ENCODE results near the gene MMP11.

Gene MMP11

DNA sequence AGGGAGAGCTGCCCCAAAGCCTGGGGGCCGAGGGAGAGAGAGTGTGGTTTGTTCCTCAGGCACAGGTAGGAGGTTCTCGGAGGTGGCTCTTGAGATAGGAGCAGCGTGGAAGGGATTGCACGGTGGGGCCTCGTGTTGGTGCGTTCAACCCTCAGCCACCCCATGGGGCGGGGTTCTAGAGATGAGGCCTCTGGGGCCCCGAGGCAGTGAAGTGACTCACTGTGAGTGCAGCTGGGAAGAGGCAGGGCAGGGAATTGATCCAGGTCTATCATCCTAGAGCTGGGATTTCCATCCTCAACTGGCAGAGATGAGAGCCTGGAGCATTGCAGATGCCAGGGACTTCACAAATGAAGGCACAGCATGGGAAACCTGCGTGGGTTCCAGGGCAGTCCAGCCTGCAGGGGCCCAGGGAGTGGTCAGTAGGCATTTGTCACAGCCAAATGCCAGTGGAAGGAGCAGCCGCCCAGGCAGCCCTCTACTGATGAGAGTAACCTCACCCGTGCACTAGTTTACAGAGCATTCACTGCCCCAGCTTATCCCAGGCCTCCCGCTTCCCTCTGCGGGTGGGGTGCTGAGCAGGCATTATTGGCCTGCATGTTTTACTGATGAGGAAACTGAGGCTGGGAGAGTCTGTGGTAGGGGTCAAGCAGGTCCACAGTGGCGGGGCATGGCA is 9.0 kb downstream of the MMP11 start:
- no peak for DNase-seq

DNA sequence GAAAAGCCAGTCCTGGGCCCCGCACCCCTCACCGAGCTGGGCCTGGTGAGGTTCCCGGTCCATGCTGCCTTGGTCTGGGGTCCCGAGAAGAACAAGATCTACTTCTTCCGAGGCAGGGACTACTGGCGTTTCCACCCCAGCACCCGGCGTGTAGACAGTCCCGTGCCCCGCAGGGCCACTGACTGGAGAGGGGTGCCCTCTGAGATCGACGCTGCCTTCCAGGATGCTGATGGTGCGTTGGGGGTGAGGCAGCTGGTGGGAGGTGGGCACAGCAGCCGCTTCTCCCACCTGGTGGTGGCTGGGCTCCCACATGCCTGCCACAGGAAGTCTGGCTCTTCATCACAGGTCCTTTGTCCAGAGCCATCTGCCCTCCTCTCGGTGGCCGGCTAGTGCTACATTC is 9.6 kb downstream of the MMP11 start:
- no peak for DNase-seq

DNA sequence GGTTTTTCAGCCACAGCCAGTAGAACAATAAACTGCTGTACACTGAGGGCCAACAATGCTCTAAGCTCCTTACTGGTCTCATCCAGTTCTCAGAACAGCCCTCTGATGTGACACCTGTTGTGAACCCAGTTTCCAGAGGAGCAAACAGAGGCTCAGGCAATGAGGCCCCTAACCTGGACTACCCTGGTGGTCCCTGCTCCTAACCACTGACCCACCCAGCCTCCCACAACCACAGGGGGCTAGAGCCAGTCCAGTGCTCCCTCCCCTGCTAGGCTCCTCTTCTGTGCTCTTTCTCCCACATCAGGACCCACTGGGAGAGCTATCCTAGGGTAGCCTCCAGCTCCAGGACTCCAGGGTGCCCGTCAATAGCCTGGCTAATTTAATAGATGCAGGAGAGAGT is 10.1 kb downstream of the MMP11 start:
- no peak for DNase-seq

DNA sequence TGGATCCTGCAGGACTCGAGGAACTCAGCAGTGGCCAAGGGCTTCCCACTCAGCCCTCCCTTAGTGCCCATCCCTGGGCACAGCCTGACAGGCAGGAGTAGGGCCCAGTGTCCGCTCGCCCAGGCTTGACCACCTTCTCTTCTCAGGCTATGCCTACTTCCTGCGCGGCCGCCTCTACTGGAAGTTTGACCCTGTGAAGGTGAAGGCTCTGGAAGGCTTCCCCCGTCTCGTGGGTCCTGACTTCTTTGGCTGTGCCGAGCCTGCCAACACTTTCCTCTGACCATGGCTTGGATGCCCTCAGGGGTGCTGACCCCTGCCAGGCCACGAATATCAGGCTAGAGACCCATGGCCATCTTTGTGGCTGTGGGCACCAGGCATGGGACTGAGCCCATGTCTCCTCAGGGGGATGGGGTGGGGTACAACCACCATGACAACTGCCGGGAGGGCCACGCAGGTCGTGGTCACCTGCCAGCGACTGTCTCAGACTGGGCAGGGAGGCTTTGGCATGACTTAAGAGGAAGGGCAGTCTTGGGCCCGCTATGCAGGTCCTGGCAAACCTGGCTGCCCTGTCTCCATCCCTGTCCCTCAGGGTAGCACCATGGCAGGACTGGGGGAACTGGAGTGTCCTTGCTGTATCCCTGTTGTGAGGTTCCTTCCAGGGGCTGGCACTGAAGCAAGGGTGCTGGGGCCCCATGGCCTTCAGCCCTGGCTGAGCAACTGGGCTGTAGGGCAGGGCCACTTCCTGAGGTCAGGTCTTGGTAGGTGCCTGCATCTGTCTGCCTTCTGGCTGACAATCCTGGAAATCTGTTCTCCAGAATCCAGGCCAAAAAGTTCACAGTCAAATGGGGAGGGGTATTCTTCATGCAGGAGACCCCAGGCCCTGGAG is 10.9 kb downstream of the MMP11 start:
- no peak for DNase-seq

DNA sequence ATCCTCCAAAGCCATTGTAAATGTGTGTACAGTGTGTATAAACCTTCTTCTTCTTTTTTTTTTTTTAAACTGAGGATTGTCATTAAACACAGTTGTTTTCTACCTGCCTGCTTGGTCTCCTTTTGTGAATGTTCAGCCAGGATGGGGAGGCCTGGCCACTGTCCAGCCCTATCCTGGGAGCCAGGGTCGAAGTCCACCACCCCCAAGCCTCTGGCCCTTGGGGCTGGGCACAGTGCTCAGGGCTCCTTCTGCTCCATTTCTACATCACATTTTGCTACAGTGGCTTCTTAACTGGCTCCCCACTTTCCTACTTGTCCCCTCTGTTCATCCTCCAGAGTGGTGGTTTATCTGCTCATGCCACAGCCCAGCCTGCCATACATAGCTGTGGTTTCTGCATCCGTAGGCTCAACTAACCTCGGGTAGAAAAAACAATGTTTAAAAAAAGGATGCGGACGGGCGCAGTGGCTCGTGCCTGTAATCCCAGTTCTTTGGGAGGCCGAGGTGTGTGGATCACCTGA is 11.6 kb downstream of the MMP11 start:
- no peak for DNase-seq

DNA sequence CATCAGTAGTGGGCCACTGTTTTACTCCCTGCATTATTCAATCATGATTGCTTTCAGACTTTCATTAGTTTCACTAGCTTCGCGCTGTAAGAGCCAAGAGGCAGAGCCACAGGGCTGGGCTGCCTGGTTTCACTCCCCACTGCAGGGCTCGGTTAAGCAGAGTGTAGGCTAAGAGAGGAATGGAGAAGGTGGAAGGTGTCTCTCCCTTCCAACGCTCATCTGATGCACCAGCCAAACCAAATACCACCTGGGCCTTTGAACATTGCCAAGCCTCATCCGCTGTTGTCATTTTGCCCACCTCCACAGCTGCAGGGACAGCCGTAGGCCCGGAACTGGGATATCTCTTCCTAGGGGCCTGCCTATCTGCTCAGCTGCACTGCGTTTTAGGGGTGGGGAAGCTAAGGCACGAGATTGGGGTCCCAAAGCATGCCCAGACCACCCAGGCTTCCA is 13.6 kb downstream of the MMP11 start:
- DNase-seq, result no peak

DNA sequence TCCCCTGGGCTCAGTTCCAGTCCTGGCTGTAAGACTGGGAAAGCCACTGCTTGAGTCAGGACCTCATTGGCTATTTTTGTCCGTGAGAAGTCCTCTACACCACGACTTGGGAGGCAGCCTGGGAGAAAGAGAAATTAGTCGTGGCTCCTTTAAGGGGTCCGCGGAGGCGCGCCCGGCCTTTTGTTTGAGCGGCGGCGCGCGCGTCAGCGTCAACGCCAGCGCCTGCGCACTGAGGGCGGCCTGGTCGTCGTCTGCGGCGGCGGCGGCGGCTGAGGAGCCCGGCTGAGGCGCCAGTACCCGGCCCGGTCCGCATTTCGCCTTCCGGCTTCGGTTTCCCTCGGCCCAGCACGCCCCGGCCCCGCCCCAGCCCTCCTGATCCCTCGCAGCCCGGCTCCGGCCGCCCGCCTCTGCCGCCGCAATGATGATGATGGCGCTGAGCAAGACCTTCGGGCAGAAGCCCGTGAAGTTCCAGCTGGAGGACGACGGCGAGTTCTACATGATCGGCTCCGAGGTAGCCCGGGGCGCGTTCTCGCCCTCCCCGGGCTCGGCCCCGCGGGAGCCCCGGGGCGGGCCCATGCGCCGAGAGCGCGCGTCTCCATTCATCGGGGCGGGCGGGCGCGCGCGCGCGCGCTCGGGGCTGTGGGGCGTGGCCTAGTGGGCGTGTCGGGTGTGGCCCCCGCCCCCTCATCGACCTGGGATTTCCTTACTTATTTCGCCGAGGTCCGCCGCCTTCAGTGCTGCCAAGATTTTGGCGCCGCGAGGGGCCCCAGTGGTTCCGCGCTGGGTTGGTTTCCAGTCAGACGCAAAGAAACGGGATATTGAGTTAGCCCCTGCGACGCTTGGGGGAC is 14.3 kb downstream of the MMP11 start, which contains the start of gene SMARCB1:
Gene SMARCB1 (plus strand): TSS at position 215 of the 848 bp plus-strand sequence. CDS start 204 bp downstream, at position 419.
- no peak for DNase-seq

DNA sequence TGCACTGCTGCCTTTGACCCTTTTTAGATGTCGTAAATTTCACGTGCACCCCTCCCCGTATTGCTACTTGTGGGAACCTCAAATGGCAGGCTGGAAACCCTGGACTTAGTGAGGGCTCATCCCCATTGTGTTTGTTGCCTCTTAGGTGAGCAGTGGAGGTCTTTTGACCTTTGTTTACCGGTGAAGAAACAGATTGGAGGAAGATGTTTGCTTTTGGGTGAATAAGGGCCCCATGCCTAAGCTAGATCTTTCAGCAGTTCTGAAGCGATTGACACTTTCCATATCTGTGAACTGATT is 14.9 kb downstream of the MMP11 start:
- DNase-seq, result no peak

DNA sequence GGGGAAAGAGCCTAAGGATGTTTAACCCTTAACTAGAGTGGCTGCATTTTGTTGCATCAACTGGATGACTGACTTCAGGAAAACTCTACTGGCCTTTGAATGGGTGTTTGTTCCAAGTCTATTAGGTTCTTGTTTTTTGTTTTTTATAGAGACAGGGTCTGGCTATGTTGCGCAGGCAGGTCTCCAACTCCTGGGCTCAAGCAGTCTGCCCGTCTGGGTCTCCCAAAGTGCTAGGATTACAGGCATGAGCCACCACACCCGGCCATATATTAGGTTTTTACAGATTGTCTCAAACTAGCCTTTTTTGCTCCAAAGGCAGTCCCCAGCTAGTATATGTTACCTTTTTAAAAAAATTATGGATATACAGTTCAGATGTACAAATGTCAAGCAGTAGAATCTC is 15.3 kb downstream of the MMP11 start:
- DNase-seq, result no peak

DNA sequence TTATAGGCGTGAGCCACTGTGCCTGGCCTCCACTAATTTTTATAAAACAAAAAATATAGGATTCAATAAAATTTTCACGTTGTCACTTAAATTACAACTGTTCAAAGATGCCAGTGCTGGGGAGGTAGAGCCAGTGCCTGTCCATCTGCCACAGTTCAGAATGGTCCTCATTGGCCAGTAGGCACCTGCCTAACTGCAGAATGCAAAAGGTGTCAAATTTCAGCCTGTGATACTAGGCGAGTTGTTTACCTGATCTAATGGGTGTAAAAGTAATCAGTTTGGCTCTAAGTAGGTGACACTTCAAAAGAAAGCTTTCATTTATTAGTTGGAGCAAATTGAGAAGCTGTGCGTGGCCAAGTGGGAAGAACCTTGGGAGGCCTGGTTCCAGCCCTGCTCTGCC is 16.5 kb downstream of the MMP11 start:
- DNase-seq, result no peak

DNA sequence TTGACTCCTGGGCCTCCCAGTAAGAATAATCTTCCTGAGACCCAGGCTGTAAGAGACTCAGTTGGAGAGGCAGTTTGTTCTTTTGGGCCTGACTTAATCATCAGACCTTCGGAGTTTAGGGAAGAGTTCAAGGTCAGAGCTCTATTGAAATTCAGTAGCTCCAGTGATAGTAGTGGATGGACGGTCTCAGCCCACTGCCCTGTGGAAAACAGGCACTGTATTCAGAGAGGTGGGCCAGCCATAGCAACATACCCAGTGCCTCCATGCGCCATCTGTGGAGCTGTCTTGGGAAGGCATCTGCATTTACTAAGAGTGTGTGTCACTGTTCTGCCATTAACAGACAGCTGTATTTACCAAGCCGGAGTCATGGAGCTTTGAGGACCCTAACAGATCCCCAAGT is 17.0 kb downstream of the MMP11 start:
- DNase-seq, result no peak

DNA sequence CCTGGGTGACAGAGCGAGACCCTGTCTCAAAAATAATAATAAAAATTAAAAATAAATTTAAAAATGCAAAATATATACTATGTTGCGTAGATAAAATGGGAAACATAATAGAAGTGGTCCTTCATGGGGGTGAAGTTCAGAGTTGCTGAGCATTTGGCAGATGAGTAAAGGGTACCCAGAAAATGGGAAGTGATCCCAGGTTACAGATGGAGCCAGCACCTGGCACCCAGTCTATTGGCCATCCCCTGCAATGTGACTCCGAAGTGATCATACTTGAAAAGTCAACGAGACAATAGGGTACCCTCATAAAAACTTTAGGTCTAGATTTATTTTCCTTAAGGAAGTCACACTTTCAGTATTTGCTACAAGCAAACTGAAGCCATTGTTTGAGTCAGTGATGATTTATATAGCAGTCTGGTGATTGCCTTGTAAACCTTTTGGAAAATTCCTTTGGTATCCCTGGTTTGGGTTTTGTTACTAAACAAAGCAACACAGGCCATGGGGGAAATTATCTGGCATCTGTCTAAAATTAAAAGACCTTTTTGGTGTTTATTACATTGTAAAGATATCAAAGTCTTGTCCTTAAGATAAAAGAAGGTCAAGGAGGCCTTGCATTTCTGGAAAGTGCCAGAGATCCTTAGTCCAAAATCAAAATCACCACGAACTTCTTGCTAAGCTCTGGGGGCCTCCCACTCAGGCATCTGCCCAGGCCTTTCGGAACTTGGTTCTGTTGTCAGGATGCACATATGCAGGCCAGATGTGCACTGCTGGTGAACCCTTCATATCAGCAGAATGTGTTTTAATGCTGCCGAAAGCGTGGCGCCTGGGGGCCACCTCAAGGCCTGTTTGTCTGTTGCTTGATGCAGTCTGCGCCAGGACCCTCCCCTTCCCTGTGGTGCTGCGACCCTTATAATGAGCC is 18.4 kb downstream of the MMP11 start:
- no peak for DNase-seq

DNA sequence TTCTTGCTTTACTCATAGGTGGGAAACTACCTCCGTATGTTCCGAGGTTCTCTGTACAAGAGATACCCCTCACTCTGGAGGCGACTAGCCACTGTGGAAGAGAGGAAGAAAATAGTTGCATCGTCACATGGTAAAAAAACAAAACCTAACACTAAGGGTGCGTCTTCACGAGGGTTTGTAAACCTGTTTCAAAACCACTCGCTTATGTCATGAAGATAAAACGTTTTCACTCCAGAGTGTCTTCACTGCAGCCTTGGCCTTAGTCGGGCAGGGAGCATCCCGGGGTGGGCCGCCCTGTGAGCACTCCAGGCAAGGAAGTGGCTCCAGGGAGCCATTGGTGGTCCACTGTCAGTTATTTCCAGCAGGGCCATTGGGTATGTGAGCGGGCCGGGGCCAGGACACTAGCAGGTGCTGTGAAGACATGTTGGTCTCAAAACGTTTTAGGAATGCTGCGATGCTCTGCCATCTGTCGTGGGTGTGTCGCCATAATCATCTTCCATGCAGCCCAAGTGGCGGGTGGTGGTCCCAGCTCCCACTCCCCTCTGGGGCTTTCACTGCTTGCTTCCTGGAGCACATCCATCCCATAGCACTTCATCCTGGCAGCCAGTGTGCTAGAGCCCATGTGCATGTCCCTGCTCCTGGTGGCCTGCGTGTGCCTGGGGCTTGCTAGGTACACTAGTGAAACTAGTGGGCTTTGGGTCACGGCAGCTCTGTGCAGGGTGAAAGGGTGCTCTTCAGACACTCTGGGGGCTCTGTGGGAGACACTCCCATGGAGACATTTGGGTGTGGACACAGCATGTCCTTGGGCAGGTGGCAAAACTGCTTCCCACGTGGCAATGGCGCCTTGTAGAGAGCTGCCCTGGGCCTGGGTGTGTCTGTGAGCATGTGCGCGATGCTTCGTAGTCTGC is 19.3 kb downstream of the MMP11 start:
- no peak for DNase-seq

DNA sequence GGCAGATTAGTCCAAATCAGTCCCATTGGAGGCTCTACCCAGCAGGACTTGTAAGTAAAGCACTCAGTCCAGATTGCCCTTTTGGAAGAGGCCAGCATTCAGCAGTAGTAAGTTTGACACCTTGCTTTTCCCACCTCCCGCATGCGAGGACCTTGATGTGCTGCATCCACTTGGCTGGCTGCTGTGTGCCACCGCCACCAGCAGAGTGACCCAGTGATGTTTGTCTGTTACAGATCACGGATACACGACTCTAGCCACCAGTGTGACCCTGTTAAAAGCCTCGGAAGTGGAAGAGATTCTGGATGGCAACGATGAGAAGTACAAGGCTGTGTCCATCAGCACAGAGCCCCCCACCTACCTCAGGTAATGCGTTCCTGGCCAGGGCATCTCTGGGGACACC is 20.7 kb downstream of the MMP11 start:
- no peak for DNase-seq

DNA sequence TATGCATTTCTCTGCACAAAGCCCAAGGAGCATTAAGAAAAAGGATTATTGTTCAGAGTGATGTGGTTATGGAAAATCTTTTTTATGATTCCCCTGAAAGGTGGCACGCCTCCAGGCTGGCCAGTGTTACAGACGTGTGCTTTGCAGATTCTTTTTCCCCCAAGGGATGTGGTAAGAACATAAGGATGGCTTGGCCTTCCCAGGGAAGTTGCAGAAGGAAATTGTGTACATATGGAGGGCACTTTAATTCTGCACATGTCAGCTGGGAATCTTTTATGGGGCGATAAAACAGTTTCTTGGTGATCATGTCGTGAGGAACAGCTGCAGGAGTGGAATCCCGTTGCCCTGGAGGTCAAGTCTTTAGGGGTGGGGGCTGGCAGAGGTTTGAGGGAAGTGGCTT is 23.8 kb downstream of the MMP11 start:
- no peak for DNase-seq

DNA sequence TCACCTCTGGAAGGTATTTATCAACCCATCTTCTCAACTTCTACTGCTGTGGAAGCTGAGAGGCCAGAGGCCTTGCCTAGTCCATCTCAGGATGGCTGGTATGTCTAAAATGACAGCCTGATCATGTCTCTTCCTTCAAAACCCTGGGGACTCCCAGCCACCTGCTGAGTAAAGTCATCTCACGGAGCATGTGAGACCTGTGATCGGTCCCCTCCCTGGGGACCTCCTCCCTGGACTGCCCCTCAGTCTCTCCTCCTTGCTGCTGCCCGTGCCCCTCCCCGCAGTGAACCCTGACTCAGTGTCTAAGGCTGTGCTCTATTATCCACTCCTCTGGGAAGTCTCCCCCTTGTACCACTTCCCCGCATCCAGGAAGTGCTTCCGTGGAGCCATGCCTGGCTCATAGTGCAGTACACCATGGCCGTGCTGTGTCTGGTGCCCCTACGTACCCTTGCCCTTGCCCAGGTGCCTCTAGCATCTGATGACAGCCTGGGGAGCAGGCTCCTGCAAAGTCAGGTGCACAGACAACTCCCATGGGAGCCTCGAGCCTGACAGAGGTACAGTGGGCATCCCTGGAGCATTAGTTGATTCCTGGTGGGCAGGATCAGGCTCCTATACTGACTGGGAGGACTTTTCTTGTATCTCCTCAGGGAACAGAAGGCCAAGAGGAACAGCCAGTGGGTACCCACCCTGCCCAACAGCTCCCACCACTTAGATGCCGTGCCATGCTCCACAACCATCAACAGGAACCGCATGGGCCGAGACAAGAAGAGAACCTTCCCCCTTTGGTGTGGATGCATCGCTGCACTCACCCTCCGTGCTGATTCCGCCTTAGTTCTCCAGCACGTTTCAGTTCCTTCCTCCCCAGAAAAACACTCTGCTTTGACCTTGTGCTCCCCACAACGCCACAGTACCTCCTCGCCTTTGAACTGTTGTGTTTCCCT is 27.9 kb downstream of the MMP11 start:
- DNase-seq, result no peak

DNA sequence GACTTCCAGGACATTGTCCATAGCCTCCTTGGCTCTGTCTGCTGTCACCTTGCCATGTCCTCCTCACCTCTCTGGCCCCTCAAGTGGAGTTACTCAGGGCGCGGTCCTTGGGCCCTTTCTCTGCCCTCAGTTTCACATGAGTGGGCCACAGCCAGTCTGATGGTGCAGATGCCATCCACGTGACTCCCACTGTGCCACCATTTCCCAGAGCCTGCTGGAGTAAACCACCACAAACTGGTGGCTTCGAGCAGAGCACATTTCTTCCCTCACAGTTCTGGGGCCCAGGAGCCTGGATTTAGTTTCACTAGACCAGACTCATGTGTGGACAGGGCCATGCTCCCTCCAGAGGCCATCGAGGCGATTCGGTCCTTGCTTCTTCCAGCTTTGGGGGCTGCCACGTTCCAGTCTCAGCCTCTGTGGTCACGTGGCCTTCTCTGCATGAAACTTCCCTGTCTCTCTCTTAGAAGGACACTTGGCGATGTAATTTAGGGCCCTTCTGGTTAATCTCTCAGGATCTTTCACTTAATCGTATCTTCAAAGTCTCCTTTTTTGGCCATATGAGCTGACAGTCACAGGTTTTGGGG is 28.7 kb downstream of the MMP11 start:
- no peak for DNase-seq

DNA sequence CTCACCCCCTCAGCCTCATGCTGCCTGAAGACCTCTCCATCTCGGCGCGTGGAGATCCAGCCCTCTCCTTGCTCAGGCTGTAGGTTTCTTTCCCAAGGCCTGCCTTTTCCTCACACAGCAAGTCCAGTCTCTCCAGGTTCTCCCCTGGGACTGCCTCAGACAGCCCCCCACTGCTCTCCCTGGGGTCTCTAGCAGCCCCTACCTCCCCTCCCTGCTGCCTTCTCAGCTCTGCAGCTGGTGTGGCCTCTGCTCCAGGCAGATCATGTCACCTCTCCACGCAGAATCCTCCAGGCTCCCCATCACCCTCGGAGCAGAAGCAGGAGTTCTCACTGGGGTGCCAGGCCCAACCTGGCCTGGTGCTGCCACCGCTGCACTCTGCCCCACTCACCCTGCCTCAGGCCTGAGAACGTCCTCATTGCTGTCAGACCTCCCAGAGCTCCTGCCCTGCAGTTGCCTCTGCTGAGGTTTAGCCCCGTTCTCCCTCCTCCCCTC is 29.3 kb downstream of the MMP11 start:
- DNase-seq, result no peak

Measured in SIG-M5 (cell line).